Stimulated activated naive CD8-positive, alpha-beta T cell treated with anti-CD3 and anti-CD28 coated beads, Interleukin-15, Interleukin-2, amounts not matched to agents 100 ng/mL and 50 ng/mL, for 24 hours (primary cell): Measurements from ENCODE around the gene POLA2.
"Not testable (repeated sequence)": the region's sequence is repeated elsewhere in the genome, so short reads cannot be mapped to it uniquely, and the experiment has no call there.

Experiments used
- H3K27ac Mint-ChIP-seq: one replicate; pipeline ENCODE4 v1.8.0; 2021; ENCODE audit warnings: mild to moderate bottlenecking, mixed read lengths
- H3K27me3 Mint-ChIP-seq: one replicate; pipeline ENCODE4 v1.8.0; 2021; ENCODE audit warnings: mixed read lengths
- H3K36me3 Mint-ChIP-seq: one replicate; pipeline ENCODE4 v1.8.0; 2021; ENCODE audit warnings: low read depth, mixed read lengths
- H3K4me1 Mint-ChIP-seq: one replicate; pipeline ENCODE4 v1.8.0; 2021; ENCODE audit warnings: low read depth, mixed read lengths
- H3K4me3 Mint-ChIP-seq: one replicate; pipeline ENCODE4 v1.8.0; 2021; ENCODE audit warnings: mild to moderate bottlenecking, mixed read lengths
- H3K9me3 Mint-ChIP-seq: one replicate; pipeline ENCODE4 v1.8.0; 2021; ENCODE audit warnings: mixed read lengths

POLA2 gene

DNA sequence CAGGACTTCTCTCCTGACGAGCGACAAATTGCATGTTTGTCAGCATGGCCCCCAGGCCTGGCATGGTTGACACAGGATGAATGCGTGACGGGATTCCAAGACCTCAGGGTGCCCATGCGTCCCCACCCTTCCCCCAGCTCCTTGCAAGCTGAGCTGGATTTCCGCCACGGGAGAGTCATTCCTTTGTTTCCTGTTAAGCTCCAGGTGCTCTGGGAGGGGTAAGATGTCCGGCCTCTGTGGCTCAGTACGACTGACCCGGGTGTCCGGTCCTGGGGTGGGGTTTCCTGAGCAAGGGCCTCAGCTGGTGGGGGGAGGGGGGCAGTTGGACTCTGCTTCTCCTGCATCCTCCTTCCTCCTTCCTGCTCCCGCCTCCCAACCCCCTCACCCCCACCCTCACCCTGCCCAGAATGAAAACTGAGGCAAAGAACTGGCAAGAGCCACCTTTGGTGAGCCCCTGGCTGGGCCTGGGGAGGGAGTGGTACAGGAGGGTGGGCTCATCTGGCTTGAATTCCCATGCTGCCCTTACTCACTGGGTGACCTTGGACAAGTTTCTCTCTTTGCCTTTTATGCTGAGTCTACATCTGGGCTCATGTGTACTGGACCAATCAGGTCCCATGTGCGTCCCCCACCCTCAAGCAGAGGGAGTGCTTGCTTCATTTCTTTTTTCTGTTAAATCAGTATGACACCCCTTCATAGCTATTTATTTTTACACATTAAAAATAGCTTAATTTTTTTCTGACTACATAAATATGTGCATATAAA is 55.4 kb downstream of the POLA2 start:
- Mint-ChIP-seq H3K4me1 (peaks cover 12% of the 10 kb centered on the region), H3K4me3 (no peak overlapping the region), H3K36me3 (no peaks in the 10 kb centered on the region), H3K27me3 (peaks cover 9% of the 10 kb centered on the region), H3K9me3 (no peaks in the 10 kb centered on the region), H3K27ac (no peak overlapping the region)

DNA sequence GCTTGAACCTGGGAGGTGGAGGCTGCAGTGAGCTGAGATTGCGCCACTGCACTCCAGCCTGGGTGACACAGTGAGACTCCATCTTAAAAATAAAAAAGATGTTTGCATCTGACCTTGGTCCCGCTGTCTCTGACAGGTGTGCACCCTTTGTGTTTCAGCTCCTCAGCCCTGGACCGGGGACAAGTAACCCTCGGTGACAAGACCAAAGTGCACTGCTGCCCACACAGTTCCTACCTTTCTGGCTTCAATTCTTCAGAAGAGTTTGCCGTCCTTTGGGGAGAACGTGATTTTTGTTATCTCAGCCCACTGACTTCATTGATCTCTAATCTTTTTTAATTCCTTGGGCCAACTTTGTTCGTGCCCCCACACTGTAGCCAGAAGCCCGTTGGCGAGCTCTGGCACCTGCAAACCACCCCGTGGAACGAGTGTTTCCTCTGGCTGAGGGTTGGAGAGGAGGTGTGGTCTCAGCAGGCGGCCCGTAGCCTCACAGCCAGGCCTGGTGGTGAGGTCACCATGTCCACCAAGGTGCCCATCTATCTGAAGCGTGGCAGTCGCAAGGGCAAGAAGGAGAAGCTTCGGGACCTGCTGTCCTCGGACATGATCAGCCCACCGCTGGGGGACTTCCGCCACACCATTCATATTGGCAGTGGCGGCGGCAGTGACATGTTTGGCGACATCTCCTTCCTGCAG is 58.8 kb downstream of the POLA2 start:
- no peaks in the 10 kb centered on the region for H3K27me3 Mint-ChIP-seq
- no peaks in the 10 kb centered on the region for H3K36me3 Mint-ChIP-seq
- H3K27ac Mint-ChIP-seq = no peak overlapping the region
- H3K4me1 Mint-ChIP-seq = peaks cover 6% of the 10 kb centered on the region
- no peaks in the 10 kb centered on the region for H3K9me3 Mint-ChIP-seq
- no peak overlapping the region for H3K4me3 Mint-ChIP-seq

DNA sequence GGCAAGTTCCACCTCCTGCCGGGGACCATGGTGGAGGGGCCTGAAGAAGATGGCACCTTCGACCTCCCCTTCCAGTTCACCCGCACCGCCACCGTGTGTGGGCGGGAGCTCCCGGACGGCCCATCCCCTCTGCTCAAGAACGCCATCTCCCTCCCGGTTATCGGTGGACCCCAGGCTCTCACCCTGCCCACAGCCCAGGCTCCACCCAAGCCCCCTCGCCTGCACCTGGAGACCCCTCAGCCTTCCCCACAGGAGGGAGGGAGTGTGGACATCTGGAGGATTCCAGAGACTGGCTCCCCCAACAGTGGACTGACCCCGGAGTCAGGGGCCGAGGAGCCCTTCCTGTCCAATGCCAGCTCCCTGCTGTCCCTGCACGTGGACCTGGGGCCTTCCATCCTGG is 59.3 kb downstream of the POLA2 start:
- Mint-ChIP-seq H3K4me1 (peaks cover under 1% of the 10 kb centered on the region), H3K27me3 (no peaks in the 10 kb centered on the region), H3K9me3 (no peaks in the 10 kb centered on the region), H3K4me3 (no peak overlapping the region), H3K36me3 (no peaks in the 10 kb centered on the region), H3K27ac (no peak overlapping the region)

DNA sequence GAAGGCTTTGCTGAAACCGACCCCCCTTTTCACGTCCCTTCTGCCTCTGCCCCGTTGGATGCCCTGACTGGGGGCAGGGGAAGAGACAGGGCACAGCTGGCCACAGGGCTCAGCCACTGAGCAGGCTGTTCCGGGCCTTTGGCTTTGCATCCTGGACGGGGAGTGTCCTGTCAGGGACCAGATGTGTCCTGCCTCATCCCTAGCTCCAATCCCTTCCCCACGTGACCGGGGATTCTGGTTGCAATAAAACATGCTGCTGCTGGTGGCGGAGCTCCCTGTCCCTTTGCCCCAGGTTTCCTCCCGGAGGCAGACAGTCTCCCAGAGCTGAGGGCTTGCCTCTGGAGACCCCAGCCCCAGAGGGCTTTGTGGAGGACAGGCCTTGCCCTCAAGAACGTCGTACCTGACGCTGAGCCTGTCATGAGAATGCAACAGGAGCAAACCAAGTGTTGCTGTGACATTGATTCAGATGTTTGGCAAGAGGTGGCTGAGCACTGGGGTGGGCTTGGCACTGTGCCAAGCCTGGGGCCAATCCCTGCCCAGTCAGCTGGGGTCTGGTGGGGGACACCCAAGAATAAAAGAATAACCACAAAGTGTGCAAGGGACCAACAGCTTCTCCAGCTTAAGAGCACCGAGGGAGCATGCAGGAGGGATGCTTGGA is 60.2 kb downstream of the POLA2 start:
- no peaks in the 10 kb centered on the region for H3K36me3 Mint-ChIP-seq
- H3K4me1 Mint-ChIP-seq = no peaks in the 10 kb centered on the region
- no peak overlapping the region for H3K27ac Mint-ChIP-seq
- H3K9me3 Mint-ChIP-seq = no peaks in the 10 kb centered on the region
- no peaks in the 10 kb centered on the region for H3K27me3 Mint-ChIP-seq
- H3K4me3 Mint-ChIP-seq = no peak overlapping the region

DNA sequence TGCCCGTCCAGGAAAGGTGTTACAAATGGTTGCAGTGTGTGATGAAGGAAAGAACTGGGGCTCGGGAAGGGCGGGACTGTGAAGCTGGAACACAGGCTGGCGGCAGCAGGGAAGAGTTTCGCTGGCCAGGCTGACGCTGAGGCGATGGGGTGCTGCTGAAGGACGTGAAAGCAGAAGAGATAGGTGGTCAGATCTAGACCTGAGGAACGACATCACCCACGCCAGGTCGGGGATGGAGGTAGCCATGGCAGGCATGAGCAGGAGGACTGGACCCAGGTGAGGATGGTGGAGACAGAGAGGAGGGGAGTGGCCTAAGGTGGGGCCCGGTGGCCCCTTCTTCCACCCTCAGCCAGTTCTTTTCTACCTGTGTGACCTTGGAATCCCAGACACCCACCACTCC is 62.1 kb downstream of the POLA2 start:
- Mint-ChIP-seq H3K27ac (no peak overlapping the region), H3K27me3 (no peaks in the 10 kb centered on the region), H3K4me3 (no peak overlapping the region), H3K4me1 (no peaks in the 10 kb centered on the region), H3K9me3 (no peaks in the 10 kb centered on the region), H3K36me3 (no peaks in the 10 kb centered on the region)

DNA sequence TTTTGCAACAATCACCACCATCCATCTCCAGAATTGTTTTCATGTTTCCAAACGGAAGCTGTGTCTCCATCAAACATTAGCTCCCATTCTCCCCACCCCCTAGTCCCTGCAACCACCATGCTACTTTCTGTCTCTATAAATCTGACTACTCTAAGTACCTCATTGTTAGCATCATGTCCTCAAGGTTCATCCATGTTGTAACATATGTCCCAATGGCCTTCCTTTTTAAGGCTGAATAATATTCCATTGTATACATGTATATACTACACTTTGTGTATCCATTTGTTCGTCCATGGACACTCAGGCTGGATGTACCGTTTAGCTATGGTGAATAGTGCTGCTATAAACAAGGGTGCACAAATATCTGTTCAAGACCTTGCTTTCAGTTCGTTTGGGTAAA is 63.7 kb downstream of the POLA2 start:
- no peak overlapping the region for H3K4me3 Mint-ChIP-seq
- peaks cover 10% of the 10 kb centered on the region for H3K4me1 Mint-ChIP-seq
- no peaks in the 10 kb centered on the region for H3K27me3 Mint-ChIP-seq
- H3K36me3 Mint-ChIP-seq = no peaks in the 10 kb centered on the region
- H3K9me3 Mint-ChIP-seq = no peaks in the 10 kb centered on the region
- no peak overlapping the region for H3K27ac Mint-ChIP-seq

DNA sequence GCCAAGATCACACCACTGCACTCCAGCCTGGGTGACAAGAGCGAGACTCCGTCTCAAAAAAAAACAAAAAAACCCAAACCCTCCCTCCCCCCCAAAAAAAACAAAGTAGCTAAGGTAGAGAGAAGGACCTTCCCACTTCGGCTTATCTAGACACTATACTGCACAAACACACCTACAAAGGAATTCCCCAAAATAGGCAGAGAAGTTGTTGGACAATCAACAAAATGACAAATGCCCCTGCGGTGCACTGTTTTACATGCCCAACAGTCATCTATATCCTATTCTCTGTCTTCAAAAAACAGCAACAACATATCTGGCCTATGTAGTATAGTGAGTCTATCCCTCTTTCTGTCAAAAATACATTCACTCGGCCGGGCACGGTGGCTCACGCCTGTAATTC is 65.3 kb downstream of the POLA2 start:
- Mint-ChIP-seq H3K4me1 (peaks cover 10% of the 10 kb centered on the region), H3K36me3 (no peaks in the 10 kb centered on the region), H3K27ac (no peak overlapping the region), H3K4me3 (no peak overlapping the region), H3K9me3 (no peaks in the 10 kb centered on the region), H3K27me3 (no peaks in the 10 kb centered on the region)

DNA sequence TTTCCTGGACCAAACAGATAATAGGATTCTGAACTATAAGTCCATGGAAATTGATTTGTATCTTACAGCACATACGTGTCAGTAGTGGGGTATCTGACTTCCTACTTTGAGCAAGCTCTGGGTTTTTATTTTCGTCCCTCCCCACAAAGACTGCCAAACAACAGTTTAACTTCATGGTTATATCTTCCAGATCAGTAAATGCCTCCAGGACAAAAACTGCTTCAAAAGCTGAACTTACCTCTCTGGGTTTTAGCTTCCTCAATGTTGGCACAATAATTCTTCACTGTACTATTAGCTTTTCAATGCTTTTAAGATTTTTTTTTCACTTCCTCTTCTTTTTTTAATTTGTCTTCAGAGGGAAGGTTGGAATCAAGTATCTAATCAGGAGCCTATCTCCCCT is 67.7 kb downstream of the POLA2 start:
- peaks cover 16% of the 10 kb centered on the region for H3K4me1 Mint-ChIP-seq
- peak overlapping the region; percentile 37 for H3K4me3 Mint-ChIP-seq
- H3K27me3 Mint-ChIP-seq = no peaks in the 10 kb centered on the region
- H3K9me3 Mint-ChIP-seq = no peaks in the 10 kb centered on the region
- H3K36me3 Mint-ChIP-seq = no peaks in the 10 kb centered on the region
- H3K27ac Mint-ChIP-seq = peak overlapping the region; percentile 77

DNA sequence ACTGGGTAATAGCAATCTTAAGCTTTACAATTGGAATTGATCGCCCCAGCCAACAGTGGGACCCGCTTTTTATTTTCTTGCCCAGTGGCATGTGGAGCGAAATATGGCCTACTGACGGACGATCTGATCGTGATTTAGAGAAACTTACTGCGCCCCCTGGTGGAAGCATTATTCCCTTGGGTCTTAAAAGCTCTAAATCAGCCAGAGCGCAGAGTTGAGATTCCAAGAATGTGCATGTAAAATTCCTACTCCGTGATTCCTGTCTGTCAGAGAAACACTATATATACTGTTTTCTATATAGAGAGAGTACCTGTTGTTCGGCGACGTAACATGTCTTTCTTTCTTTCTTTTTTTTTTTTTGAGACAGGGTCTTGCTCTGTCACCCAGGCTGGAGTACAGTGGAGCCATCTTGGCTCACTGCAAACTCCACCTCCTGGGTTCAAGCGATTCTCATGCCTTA is 68.2 kb downstream of the POLA2 start:
- no peaks in the 10 kb centered on the region for H3K36me3 Mint-ChIP-seq
- peaks cover 21% of the 10 kb centered on the region for H3K4me1 Mint-ChIP-seq
- H3K4me3 Mint-ChIP-seq = peak overlapping the region; percentile 37
- H3K27me3 Mint-ChIP-seq = no peaks in the 10 kb centered on the region
- no peaks in the 10 kb centered on the region for H3K9me3 Mint-ChIP-seq
- peak overlapping the region; percentile 77 for H3K27ac Mint-ChIP-seq

DNA sequence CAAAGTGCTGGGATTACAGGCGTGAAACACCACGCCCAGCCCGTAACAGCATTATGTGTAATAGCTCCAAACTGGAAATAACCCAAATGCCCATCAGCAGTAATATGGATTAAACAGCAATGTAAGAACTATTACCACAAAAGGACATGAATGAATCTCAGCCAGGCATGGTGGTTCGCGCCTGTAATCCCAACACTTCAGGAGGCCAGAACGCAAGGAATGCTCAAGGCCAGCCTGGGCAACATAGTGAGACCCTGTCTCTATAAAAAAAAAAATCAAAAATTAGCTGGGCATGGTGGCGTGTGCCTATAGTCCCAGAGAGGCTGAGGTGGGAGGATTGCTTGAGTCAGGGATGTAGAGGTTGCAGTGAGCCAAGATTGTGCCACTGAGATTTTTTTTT is 68.8 kb downstream of the POLA2 start:
- Mint-ChIP-seq H3K36me3 (peaks cover 4% of the 10 kb centered on the region), H3K27ac (no peak overlapping the region), H3K9me3 (no peaks in the 10 kb centered on the region), H3K27me3 (no peaks in the 10 kb centered on the region), H3K4me3 (no peak overlapping the region), H3K4me1 (peaks cover 27% of the 10 kb centered on the region)

DNA sequence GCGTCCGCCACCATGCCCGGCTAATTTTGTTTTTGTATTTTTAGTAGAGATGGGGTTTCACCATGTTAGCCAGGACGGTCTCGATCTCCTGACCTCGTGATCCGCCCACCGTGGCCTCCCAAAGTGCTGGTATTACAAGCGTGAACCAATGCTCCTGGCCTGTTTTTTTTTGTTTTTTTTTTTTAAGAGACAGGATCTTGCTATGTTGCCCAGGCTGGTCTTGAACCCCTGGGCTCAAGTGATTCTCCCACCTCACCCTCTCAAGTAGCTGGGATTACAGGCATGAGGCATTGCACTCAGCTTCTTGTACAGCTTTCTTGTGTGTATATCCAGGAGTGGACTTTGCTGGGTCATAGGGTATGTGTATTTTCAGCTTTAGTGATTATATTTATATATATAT is 70.8 kb downstream of the POLA2 start:
- H3K9me3 Mint-ChIP-seq, H3K27ac Mint-ChIP-seq, H3K27me3 Mint-ChIP-seq, H3K36me3 Mint-ChIP-seq, H3K4me3 Mint-ChIP-seq: not testable (repeated sequence)
- H3K4me1 Mint-ChIP-seq = peaks cover 37% of the 10 kb centered on the region

DNA sequence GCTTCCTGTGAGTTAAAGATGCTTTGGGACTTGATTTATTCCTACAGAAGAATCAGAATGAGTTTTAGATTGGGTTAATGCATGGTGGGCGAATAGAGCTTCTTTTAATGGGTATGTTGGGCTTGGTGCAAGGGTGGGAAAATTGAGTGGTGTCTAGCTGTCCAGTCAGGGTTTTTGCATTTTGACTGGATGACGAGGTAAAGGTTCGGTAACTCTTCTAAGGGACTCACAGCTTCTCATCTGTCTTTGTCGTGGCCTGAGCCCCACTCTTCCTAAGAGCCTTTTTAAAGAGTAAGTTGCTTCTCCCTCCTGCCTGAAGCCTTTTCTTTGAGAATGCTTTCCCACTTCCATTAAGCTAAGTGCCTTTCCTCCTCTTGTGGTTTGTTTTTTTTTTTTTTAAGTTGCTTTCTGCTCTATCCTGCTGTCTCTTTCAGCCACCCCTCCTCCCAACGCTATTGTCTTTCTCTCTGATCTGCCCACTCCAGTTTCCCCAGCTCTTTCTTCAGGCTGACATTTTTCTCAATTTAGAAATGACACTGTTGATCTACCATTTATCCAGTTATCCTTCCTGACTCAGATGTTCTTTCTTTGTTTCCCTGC is 73.0 kb downstream of the POLA2 start:
- Mint-ChIP-seq H3K27me3 (no peaks in the 10 kb centered on the region), H3K27ac (peak overlapping the region; percentile 81), H3K4me3 (peak overlapping the region; percentile 92), H3K9me3 (no peaks in the 10 kb centered on the region), H3K4me1 (peaks cover 46% of the 10 kb centered on the region), H3K36me3 (peaks cover 13% of the 10 kb centered on the region)

DNA sequence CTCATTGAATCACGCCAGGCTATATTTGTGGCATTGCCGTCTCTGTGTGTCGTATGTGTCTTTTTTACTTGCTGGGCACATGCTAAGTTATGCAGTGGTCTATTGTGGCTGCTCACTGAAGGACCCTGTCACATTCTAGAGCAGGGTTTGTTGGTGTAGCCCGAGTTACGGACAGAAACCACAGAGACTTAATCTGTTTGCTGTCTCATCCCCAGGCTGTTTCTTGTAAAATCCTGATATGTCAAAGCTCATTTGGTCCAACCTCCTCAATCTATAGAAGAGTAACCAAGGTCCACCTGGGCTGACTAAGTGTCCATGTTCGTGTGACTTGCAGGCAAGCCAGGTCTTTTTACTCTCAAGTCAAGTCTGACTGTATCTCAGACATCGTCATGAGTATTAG is 76.9 kb downstream of the POLA2 start:
- no peaks in the 10 kb centered on the region for H3K9me3 Mint-ChIP-seq
- H3K27ac Mint-ChIP-seq = no peak overlapping the region

DNA sequence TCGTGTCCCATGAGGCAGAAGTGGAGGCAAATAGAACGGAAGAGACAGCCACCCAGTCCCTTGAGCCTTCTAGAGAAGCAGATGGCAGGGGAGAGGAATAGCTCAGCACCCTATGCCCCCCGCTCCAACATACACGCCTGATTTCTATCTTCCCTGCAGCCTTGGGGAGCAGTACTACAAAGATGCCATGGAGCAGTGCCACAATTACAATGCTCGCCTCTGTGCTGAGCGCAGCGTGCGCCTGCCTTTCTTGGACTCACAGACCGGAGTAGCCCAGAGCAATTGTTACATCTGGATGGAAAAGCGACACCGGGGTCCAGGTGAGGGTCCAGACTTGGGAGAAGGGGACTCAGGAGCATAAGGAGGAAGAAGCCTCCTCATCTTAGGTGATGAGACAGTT is 78.5 kb downstream of the POLA2 start:
- Mint-ChIP-seq H3K4me3 (no peak overlapping the region), H3K9me3 (no peaks in the 10 kb centered on the region), H3K27me3 (no peaks in the 10 kb centered on the region), H3K36me3 (peaks cover 39% of the 10 kb centered on the region), H3K27ac (no peak overlapping the region), H3K4me1 (peaks cover 27% of the 10 kb centered on the region)

More for the DNA sequence above, 76.9 kb downstream of the POLA2 start:
- H3K27me3 Mint-ChIP-seq = no peaks in the 10 kb centered on the region
- peaks cover 38% of the 10 kb centered on the region for H3K4me1 Mint-ChIP-seq
- no peak overlapping the region for H3K4me3 Mint-ChIP-seq
- peaks cover 30% of the 10 kb centered on the region for H3K36me3 Mint-ChIP-seq

DNA sequence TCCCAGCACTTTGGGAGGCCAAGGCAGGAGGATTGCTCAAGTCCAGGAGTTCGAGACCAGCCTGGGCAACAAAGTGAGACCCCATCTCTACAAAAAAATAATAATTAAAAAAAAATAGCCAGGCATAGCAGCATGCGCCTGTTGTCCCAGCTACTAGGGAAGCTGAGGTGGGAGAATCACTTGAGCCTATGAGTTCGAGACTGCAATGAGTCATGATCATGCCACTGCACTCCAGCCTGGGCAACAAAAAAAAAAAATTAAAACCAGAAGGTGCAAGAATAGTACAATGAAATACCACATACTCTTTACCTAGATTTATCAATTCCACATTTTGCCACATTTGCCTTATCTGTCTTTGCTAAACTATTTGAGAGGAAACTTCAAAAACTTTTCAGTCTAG is 80.1 kb downstream of the POLA2 start:
- no peaks in the 10 kb centered on the region for H3K27me3 Mint-ChIP-seq
- H3K36me3 Mint-ChIP-seq = peaks cover 49% of the 10 kb centered on the region

More for the DNA sequence above, 80.1 kb downstream of the POLA2 start:
- Mint-ChIP-seq H3K27ac (peak overlapping the region; percentile 34), H3K9me3 (no peaks in the 10 kb centered on the region), H3K4me1 (peaks cover 14% of the 10 kb centered on the region), H3K4me3 (no peak overlapping the region)
